ENCODE data around the gene DMPK. TPM values are rescaled to one million over a fixed set of nuclear protein-coding genes. Genes with fewer than 3 reads are reported as not detected.

DMPK gene
- total and polyA plus RNA-seq, 9 of the 15 experiments (the other 6 are each of a cell fraction or from before 2014, with no cell fraction given), result 0.24 to 31.3 (median 7.3) TPM

DNA sequence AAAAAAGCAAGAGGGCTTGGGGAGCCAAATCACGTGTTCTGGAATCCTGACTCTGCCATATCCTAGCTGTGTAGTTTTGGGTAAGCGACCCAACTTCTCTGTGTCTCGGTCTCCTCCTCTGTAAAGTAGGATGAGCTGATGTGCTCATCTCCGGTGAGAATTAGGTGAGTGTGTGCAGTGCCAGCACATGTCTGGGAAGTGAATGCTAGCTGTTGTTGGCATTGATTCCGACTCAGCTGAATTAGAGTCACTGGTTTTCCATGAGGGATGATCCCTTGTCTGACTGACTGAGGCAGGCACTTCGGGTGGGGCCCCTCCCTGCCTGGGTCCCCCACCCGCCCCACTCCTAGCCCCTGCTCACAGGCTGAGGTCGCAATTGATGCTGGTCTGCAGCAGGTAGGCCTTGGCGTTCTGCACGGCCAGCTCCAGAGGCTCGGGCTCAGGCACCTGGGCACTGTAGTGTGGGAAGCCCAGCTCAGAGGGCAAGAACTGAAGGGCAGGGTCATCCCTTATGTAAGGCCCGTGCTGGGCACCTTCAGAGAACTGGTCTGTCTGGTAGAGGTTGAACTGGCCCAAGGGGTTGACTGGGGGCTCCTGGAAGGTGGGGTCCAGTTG is 32.0 kb upstream of the DMPK start:
- intact Hi-C loops (cut with micrococcal nuclease), result loop anchor here (10.0 kb wide), 1 partner anchor 261 kb away; no protein-coding TSS in a partner anchor
- BruUV-seq (replicated peaks), result no TSS peak
- H3K27ac ChIP-seq (ENCODE audit: extremely low read depth, low read depth, low read length), result no peak overlapping the region
- peaks cover 21% of the 10 kb centered on the region; the same call in 2 of the 3 replicates for H3K36me3 ChIP-seq (ENCODE audit: control insufficient read depth, insufficient read depth, low read length)
- no peaks in the 10 kb centered on the region for H3K79me2 ChIP-seq (ENCODE audit: control insufficient read depth, insufficient read depth, low read length)
- H3K4me2 ChIP-seq (ENCODE audit: insufficient read depth, low read length), result no peak overlapping the region
- POLR2A ChIA-PET, result interaction anchor here (0.6 to 1.5 kb wide), 8 partner anchors 11 to 118 kb away, joined by 3 to 5 read pairs (median 4); no protein-coding TSS in a partner anchor
- no peaks in the 10 kb centered on the region for H3K9me3 ChIP-seq (replicated peaks; ENCODE audit: control insufficient read depth, insufficient read depth, low read depth, low read length)
- peaks cover 1% of the 10 kb centered on the region for H3K9me1 ChIP-seq (ENCODE audit: control insufficient read depth, insufficient read depth, low read length)
- TF ChIP-seq ESRRB (CRISPR knock-in tag; IDR thresholded peaks at IDR 0.05; ENCODE audit: borderline replicate concordance) (no peak), SRSF1 (IDR thresholded peaks at IDR 0.05; ENCODE audit: low read depth, low read length) (no peak), ZNF224 (CRISPR knock-in tag; IDR thresholded peaks at IDR 0.05) (no peak), RCOR1 (IDR thresholded peaks at IDR 0.05; ENCODE audit: borderline replicate concordance in 1 of 2, low read depth in 2 of 2, low read length in 2 of 2) (no peak), TCF7 (IDR thresholded peaks at IDR 0.05; ENCODE audit: borderline replicate concordance) (no peak), RNF2 (IDR thresholded peaks at IDR 0.05) (no peak), TAF9B (IDR thresholded peaks at IDR 0.05; ENCODE audit: partially characterized antibody) (no peak), PTBP1 (IDR thresholded peaks at IDR 0.05; ENCODE audit: low read depth, low read length) (no peak), NUFIP1 (IDR thresholded peaks at IDR 0.05; ENCODE audit: partially characterized antibody) (no peak), ZNF644 (tag; IDR thresholded peaks at IDR 0.05; ENCODE audit: low read depth) (no peak), ZFP1 (CRISPR knock-in tag; IDR thresholded peaks at IDR 0.05) (no peak), ASH1L (IDR thresholded peaks at IDR 0.05; ENCODE audit: borderline replicate concordance, low read depth, partially characterized antibody) (no peak), FIP1L1 (IDR thresholded peaks at IDR 0.05; ENCODE audit: low read depth, low read length, poor library complexity, severe bottlenecking) (no peak)
- TF ChIP-seq, protein P1, sequence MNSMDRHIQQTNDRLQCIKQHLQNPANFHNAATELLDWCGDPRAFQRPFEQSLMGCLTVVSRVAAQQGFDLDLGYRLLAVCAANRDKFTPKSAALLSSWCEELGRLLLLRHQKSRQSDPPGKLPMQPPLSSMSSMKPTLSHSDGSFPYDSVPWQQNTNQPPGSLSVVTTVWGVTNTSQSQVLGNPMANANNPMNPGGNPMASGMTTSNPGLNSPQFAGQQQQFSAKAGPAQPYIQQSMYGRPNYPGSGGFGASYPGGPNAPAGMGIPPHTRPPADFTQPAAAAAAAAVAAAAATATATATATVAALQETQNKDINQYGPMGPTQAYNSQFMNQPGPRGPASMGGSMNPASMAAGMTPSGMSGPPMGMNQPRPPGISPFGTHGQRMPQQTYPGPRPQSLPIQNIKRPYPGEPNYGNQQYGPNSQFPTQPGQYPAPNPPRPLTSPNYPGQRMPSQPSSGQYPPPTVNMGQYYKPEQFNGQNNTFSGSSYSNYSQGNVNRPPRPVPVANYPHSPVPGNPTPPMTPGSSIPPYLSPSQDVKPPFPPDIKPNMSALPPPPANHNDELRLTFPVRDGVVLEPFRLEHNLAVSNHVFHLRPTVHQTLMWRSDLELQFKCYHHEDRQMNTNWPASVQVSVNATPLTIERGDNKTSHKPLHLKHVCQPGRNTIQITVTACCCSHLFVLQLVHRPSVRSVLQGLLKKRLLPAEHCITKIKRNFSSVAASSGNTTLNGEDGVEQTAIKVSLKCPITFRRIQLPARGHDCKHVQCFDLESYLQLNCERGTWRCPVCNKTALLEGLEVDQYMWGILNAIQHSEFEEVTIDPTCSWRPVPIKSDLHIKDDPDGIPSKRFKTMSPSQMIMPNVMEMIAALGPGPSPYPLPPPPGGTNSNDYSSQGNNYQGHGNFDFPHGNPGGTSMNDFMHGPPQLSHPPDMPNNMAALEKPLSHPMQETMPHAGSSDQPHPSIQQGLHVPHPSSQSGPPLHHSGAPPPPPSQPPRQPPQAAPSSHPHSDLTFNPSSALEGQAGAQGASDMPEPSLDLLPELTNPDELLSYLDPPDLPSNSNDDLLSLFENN (IDR thresholded peaks at IDR 0.05; ENCODE audit: low read depth in 2 of 2, low read length in 2 of 2), result no peak
- in situ Hi-C loops (cut with MboI), result no loop called here
- H3K27me3 ChIP-seq (ENCODE audit: control insufficient read depth in 2 of 2, insufficient read depth in 2 of 2, low read length in 2 of 2), result no peaks in the 10 kb centered on the region
- DNase-seq (ENCODE audit: extremely low read depth in 1 of 4, low spot score in 3 of 4) (no peak), ATAC-seq (no peak), FAIRE-seq (no peak)
- WGBS (ENCODE audit: insufficient coverage, low coverage, missing lambda C conversion rate), result 83% methylated on average over 11 of the region's 12 CpGs
- peaks cover 13 to 45% of the 10 kb centered on the region in 2 experiments; a peak in 4 of 5 replicates for H3K4me1 ChIP-seq (replicated peaks in 1 of 2; ENCODE audit: control insufficient read depth in 2 of 2, insufficient read depth in 2 of 2, low read length in 2 of 2)
- peaks cover under 1% of the 10 kb centered on the region; the same call in 1 of the 2 replicates for H4K20me1 ChIP-seq (replicated peaks; ENCODE audit: control insufficient read depth, insufficient read depth, low read length)
- H2AFZ ChIP-seq (ENCODE audit: low read depth, low read length), result no peak overlapping the region
- CTCF ChIA-PET (ENCODE audit: low intra/inter-chr PET ratio), result no interaction called here
- H3K9ac ChIP-seq (ENCODE audit: insufficient read depth in 1 of 2, low read depth in 2 of 2, low read length in 2 of 2), result no peak overlapping the region
- no peak overlapping the region for H3K4me3 ChIP-seq

Data from K562 (cell line).